GM12872 (cell line): Measurements from ENCODE around the gene PTPRT.

Experiments used
- CTCF ChIP-seq: IDR thresholded peaks from 3 replicates; pipeline ENCODE4 v1.5.1; 2011; ENCODE audit warnings: low read depth, mild to moderate bottlenecking, low read length, moderate library complexity; ENCODE audit not compliant: insufficient read depth

Gene PTPRT

GRCh38 chr20:42982218-42982617 lies 207.5 kb downstream of the PTPRT start:
- TF ChIP-seq CTCF, result no peak

DNA sequence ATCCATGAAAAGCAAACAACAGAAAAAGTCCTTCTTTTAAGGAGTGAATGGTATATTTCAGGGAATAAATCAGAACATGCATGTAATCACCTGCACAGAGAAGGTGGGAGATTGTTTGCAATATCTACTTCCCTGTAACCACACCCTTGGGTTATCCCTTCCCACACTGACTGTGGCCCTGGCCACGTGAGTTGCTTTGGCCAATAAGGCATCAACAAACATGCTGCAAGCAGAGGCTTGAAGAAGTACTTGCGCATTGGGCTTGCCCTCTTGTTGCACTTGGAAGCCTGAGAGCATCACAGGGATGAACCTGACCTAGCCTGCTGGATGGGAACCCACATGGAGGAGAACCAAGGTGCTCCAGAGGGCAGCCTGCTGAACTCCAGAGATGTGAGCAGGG lies 208.5 kb downstream of the PTPRT start:
- TF ChIP-seq CTCF, result no peak

- TF ChIP-seq CTCF, result no peak
Observed at GRCh38 chr20:42979720-42980119, 210.0 kb downstream of the PTPRT start.

DNA sequence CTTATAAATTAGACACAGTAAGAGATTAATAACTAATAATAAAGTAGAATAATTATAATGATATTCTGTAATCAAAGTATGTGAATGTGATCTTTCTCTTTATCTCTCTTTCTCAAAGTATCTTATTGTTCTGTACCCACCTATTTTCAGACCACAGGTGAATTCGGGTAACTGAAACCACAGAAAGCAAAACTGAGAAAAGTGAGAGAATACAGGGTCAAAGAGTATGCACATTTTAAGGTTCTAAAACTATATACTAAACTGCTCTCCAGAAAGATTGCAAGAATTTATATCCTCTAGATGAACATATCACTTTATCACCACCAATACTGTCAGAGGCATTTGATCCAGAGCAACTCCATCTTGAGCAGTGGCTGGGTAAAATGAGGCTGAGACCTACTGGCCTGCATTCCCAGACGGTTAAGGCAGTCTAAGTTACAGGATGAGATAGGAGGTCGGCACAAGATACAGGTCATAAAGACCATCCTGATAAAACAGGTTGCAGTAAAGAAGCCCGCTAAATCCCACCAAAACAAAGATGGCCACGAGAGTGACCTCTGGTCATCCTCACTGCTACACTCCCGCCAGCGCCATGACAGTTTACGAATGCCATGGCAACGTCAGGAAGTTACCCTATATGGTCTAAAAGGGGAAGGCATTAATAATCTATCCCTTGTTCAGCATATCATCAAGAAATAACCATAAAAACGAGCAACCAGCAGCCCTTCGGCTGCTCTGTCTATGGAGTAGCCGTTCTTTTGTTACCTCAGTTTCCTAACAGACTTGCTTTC lies 211.3 kb downstream of the PTPRT start:
- TF ChIP-seq CTCF, result no peak

DNA sequence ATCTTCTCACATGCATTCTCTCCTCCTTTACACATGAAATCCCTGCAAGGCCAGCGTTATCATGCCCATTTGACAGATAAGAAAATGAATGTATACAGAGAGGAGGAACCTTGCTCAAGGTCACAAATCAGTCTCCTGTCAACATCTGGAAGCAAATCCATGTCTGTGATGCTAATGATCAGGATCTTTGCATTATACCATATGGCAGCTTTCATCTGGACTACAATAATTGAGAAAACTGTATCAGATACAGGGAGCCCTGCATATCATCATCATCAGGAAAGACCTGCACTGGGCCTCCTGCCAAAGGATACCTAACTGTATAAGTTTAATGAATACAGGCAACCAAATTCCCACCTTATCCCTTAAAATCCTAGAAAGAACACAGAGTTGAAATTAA lies 213.7 kb downstream of the PTPRT start:
- TF ChIP-seq CTCF, result no peak

DNA sequence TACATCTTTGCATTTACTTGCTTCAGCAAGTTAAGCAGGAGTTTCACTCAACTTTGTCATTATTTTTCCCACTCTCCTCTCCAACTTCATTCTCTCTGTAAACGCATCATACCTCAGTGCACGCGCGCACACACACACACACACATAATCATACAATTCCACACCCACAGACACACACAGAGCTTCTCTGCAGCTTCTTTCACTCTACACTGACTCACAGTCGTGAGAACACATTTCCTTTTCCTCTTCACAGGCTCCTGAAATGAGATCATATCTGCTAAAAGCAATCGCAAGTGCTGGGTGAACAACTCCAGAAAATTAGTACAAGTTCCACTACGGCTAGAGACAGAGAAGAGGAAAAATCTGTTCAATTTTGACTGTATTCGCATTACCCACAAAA lies 215.4 kb downstream of the PTPRT start:
- TF ChIP-seq CTCF, result no peak

GRCh38 chr20:42972591-42972990 lies 217.1 kb downstream of the PTPRT start:
- no peak for TF ChIP-seq CTCF
